ENCODE results near the gene URB1. TPM values are rescaled to one million over a fixed set of nuclear protein-coding genes. Genes with fewer than 3 reads are reported as not detected.
"Not testable (repeated sequence)": the region's sequence is repeated elsewhere in the genome, so short reads cannot be mapped to it uniquely, and the experiment has no call there.

The URB1 gene
- polyA plus RNA-seq, 4 donors, result 10.2 to 13.8 (median 11.8) TPM

DNA sequence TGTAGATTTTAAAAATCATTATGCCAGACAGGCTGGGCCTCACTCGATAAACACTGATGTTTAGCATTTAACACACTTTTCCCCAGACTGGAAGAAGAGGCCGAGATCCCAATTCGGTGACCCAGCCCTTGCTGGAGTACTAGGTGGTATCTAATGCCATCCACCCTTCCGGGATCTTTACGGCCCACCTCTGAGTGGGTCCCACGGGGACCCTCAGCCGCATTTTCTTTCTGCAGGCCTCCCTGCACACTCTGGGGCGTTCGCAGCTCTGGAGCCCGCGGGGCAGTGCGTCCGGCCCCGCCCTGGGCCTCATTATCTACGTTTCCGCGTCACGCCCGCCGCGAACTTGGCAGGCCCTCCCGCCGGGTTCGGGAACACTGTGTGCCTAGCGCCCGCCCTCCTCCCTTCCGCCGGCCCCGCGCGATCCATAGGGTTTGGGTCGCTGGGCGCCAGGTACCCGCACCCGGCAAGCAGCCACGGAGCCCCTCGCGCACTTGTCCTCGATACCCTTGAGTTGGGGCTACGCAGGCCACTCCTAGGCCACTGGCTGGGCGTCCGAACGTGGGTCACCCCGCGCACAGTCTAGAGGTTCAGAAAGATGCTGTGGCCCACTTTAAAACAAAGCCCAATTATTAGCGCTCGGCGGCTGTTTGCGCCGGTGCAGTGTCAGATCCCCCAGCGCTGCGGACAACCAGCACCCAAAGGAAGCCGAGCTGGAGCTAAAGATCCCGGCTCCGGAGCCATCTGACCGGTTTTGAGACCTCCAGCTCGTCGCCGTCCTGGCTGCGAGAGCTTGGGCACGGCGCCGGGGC is 18.7 kb upstream of the URB1 start:
- DNase-seq (ENCODE audit: low read depth in 4 of 4, low spot score in 3 of 4), result no peak

GRCh38 chr21:32410916-32411315 is 18.1 kb upstream of the URB1 start:
- no peak for DNase-seq (ENCODE audit: low read depth in 4 of 4, low spot score in 3 of 4)

DNA sequence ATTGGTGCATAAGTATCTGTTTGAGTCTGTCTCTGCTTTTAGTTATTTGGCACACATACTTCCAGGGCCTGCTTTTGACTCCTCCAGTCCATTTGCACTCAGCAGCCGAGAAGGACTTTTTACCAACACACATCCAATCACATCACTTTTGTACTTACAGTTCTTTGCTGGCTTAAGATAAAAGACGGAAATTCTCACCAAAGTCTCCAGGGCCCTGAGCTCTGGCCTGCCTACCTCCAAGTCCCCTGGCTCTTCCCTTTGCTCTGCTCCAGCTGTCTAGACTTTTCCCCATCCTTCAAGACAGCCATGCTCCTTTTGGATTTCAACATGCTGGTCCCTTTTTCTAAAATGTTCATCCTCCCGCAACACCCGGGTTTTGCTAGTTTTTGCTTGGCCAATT is 17.5 kb upstream of the URB1 start:
- DNase-seq (ENCODE audit: low read depth in 4 of 4, low spot score in 3 of 4), result no peak

GRCh38 chr21:32406405-32406804 is 13.6 kb upstream of the URB1 start:
- no peak for DNase-seq (ENCODE audit: low read depth in 4 of 4, low spot score in 3 of 4)

GRCh38 chr21:32403201-32403777 is 10.5 kb upstream of the URB1 start:
- peak in 3 of 4 donors; percentile 46 to 67 (median 62) for DNase-seq (ENCODE audit: low read depth in 4 of 4, low spot score in 3 of 4)

DNA sequence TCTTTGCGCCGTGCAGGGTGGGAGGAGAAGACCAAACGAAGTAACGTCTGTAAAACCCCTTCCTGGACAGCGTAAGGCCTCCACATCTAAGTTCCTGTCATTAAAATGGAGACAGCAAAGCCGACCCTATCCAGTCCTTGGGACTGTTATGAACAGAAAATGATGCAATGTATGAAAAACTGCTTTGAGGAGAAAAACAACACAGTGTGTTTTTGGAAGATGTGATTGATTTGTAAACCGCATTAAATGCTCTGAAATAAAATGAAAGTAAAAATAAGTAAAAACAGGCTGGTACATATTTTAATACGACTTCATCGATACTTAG is 827 bp upstream of the URB1 start:
- DNase-seq (ENCODE audit: low read depth in 4 of 4, low spot score in 3 of 4), result no peak

GRCh38 chr21:32392299-32392879 is 423 bp downstream of the URB1 start:
- no peak for DNase-seq (ENCODE audit: low read depth in 4 of 4, low spot score in 3 of 4)

DNA sequence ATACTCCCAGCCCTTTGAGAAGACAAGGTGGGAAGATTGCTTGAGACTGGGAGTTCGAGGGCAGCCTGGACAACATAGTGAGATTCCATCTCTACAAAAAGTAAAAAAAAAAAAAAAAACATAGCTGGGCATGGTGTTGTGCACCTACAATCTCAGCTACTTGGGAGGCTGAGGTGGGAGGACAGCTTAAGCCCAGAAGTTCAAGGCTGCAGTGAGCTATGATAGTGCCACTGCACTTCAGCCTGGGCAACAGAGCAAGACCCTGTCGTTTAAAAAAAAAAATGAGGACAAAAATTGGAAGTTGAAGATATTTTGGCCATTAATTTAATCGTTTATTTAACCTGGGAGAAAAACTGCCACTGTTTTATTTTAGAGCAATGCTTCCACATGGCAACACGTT is 1.1 kb downstream of the URB1 start:
- no peak for DNase-seq (ENCODE audit: low read depth in 4 of 4, low spot score in 3 of 4)

GRCh38 chr21:32390537-32391224 is 2.1 kb downstream of the URB1 start:
- DNase-seq (ENCODE audit: low read depth in 4 of 4, low spot score in 3 of 4), result not testable (repeated sequence)

DNA sequence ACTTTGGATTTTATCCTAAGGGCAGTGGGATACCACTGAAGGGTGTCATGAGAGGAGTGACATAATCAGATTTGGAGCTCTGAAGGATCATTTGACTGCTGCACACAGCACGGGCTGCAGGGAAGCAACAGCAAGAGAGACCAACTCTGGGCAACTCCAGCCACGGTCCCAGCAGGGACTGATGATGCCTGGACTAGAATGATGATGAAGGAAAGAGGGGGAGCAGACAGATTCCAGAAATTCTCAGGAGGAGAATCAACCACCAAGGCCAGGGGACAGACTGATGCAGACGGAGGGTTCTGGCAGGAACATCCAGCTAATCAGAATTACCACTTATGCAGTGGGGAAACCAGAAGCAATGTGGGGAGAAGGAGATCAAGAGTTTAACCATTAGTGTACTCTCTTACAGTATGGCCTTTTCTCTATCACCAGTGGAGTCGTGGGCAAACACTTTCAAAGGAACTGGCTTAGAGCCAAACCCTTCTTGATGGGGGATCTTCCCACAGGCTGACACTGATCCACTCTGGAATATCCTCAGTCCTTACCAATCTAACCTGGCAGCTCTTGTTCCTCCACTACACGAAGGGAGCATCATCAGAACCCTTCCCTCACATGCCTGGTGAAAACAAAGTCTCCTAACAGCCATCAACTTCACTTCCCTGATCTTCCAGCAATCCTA is 3.3 kb downstream of the URB1 start:
- DNase-seq (ENCODE audit: low read depth in 4 of 4, low spot score in 3 of 4), result no peak

GRCh38 chr21:32388306-32388705 is 4.5 kb downstream of the URB1 start:
- DNase-seq (ENCODE audit: low read depth in 4 of 4, low spot score in 3 of 4), result no peak

- no peak for DNase-seq (ENCODE audit: low read depth in 4 of 4, low spot score in 3 of 4)
Measured at GRCh38 chr21:32387151-32387550, 5.7 kb downstream of the URB1 start.

GRCh38 chr21:32386195-32386870 is 6.5 kb downstream of the URB1 start:
- no peak for DNase-seq (ENCODE audit: low read depth in 4 of 4, low spot score in 3 of 4)

DNA sequence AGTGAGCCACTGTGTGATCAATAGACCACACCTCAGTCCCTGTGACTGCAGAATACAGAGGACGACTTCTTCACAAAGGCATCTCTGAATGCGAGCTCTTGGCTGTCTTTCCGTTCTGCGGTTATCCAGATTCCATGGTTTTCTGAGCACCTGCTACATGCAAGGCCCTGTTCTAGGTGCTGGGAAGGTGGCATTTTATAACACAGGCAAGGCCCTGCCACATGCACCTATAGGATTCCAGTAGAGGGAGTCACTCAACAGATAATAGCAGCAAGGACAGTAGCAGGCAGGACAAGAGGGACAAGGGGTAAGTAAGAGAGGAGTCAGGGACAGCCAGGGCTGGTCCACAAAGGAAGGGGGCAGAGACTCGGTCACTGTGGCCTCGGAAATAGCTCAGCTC is 9.0 kb downstream of the URB1 start:
- no peak for DNase-seq (ENCODE audit: low read depth in 4 of 4, low spot score in 3 of 4)

- DNase-seq (ENCODE audit: low read depth in 4 of 4, low spot score in 3 of 4), result no peak
Measured at GRCh38 chr21:32382108-32382644, 10.6 kb downstream of the URB1 start.

DNA sequence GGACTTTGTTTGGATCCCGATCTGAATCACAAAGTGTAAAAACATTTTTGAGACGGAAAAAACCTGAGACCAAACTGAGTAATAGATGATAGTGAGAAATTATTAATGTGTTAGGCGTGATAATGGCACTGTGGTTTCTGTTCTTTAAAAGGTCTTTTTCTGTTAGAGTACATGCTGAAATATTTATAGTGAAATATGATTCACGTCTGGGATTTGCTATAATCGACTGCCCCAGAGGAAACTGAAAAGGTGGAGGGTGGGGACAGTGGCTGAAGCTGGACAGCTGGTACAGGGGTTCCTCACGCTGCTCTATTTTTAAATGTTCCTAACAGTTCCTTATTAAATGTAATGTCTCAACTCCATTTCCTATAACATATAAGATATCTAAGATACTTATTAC is 11.2 kb downstream of the URB1 start:
- no peak for DNase-seq (ENCODE audit: low read depth in 4 of 4, low spot score in 3 of 4)

DNA sequence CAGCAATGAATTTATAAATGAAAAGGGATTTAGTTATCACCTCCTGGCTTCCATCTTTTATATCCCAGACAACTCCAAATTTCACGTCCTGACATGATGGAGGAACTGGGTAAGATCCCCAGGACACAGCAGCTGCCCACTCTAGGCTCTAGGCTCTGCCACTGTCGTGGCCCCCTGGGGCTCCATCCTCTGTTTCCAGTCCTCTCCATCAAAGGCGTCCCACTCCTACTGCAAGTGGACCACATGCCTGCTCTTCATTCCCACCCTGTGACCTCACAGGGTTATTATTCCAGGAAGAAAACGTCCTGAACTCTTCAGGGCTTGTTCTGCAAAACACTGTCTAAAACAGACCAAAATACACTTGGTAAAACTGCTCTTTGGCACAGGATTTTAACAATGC is 11.9 kb downstream of the URB1 start:
- no peak for DNase-seq (ENCODE audit: low read depth in 4 of 4, low spot score in 3 of 4)

GRCh38 chr21:32378956-32379355 is 13.9 kb downstream of the URB1 start:
- DNase-seq (ENCODE audit: low read depth in 4 of 4, low spot score in 3 of 4), result no peak

GRCh38 chr21:32377991-32378390 is 14.8 kb downstream of the URB1 start:
- no peak for DNase-seq (ENCODE audit: low read depth in 4 of 4, low spot score in 3 of 4)

GRCh38 chr21:32377506-32377905 is 15.3 kb downstream of the URB1 start:
- DNase-seq (ENCODE audit: low read depth in 4 of 4, low spot score in 3 of 4), result no peak

Data from left renal pelvis (tissue), 4 donors.